GM13976 (cell line): Measurements from ENCODE around the gene TRPM2.

Experiments
- DNase-seq: peaks from one replicate; pipeline ENCODE4 v3.0.0; 2012; ENCODE audit warnings: low spot score
- in situ Hi-C: fragments of 300-500 bp; cut with MboI; formaldehyde crosslinking; loops from one replicate; pipeline ENCODE4 v1.12.0; 2022; ENCODE audit warnings: low sequenced_read_pairs, mixed read lengths, inconsistent platforms; ENCODE audit not compliant: unreplicated experiment
- TF ChIP-seq, protein P1 (sequence below): IDR thresholded peaks from 2 replicates; pipeline ENCODE4 v1.5.1; 2012; ENCODE audit warnings: borderline replicate concordance, mild to moderate bottlenecking; ENCODE audit not compliant: insufficient read depth; ENCODE audit errors: extremely low read depth, missing control alignments, control extremely low read depth

The TRPM2 gene

DNA sequence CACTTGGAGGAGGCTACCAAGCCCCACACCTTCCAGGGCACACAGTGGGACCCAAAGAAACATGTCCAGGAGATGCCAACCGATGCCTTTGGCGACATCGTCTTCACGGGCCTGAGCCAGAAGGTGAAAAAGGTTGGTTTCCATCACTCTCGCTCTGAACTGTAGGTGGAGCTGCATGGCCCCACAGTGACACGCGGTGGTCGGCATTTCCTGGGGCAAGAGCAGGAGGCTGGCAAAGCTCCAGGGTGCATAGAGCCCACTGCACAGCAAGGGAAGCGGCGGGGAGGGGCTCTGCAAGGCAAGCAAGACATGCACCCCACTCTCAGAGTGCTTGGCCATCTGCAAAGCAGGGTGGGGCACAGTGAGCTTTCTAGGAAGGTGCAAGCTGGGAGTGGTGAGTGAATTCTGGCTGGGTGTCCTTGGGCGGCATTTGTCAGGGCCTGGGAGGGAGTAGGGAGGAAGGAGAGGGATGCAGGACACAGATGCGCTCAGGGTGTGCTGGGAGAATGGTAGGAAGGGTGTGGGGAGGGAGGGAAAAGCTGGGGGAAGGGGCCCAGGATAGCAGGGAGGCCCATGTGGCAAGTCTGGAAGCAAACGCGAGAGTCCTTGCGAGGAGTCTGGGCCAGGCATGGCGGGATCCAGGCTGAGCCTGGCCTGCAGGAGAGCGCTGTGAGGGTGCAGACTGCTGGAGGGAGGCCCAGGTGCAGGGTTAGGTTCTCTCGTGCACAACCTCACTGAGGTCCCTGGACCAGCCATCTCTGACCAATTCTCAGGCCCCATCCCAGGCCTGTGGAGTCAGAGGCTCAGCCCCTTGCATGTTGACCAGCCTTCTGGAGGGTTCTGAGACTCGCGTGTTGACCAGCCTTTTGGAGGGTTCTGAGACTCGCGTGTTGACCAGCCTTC is 11.0 kb downstream of the TRPM2 start:
- no peak for DNase-seq
- TF ChIP-seq, protein P1, sequence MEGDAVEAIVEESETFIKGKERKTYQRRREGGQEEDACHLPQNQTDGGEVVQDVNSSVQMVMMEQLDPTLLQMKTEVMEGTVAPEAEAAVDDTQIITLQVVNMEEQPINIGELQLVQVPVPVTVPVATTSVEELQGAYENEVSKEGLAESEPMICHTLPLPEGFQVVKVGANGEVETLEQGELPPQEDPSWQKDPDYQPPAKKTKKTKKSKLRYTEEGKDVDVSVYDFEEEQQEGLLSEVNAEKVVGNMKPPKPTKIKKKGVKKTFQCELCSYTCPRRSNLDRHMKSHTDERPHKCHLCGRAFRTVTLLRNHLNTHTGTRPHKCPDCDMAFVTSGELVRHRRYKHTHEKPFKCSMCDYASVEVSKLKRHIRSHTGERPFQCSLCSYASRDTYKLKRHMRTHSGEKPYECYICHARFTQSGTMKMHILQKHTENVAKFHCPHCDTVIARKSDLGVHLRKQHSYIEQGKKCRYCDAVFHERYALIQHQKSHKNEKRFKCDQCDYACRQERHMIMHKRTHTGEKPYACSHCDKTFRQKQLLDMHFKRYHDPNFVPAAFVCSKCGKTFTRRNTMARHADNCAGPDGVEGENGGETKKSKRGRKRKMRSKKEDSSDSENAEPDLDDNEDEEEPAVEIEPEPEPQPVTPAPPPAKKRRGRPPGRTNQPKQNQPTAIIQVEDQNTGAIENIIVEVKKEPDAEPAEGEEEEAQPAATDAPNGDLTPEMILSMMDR: no peak
- in situ Hi-C loops: loop anchor here (25.0 kb wide), 1 partner anchor 98 kb away; the partner anchor contains the start of gene LRRC3

GRCh38 chr21:44365251-44365966 is 12.0 kb downstream of the TRPM2 start:
- DNase-seq: no peak
- in situ Hi-C loops: loop anchor here (25.0 kb wide), 1 partner anchor 97 kb away; the partner anchor contains the start of gene LRRC3
- TF ChIP-seq, protein P1: no peak

DNA sequence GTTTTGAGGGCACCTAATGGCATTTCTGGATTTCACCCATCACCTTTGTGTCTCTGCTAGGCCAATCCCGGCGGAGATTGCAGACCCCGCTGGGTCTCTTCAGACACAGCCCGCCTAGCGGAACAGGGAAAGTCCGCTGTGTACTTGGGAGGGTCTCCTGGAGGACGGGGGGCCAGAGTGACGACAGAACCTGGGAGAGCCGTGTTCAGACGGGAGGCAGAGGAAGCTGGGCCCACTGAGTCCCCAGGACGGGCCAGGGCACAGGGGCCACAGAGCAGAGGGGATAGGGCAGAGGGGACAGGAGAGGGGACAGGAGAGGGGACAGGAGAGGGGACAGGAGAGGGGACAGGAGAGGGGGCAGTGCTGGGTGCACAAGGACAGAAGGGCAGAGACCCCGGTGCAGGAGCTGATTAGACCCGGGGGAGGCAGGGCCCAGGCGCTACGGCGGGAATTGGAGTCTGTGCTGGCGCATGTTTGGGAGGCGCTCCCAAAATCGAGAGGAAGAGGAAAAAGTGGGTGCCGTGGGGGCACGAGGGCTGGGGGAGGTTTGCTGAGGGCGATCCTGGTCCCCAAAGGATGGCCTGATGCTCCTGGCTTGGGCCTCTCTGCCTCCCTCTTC is 12.7 kb downstream of the TRPM2 start:
- in situ Hi-C loops: loop anchor here (25.0 kb wide), 1 partner anchor 96 kb away; the partner anchor contains the start of gene LRRC3
- TF ChIP-seq, protein P1: no peak
- DNase-seq: no peak

- TF ChIP-seq, protein P1: no peak
- no peak for DNase-seq
- in situ Hi-C loops: loop anchor here (25.0 kb wide), 1 partner anchor 96 kb away; the partner anchor contains the start of gene LRRC3
Measured at GRCh38 chr21:44366586-44367211, 13.3 kb downstream of the TRPM2 start.

DNA sequence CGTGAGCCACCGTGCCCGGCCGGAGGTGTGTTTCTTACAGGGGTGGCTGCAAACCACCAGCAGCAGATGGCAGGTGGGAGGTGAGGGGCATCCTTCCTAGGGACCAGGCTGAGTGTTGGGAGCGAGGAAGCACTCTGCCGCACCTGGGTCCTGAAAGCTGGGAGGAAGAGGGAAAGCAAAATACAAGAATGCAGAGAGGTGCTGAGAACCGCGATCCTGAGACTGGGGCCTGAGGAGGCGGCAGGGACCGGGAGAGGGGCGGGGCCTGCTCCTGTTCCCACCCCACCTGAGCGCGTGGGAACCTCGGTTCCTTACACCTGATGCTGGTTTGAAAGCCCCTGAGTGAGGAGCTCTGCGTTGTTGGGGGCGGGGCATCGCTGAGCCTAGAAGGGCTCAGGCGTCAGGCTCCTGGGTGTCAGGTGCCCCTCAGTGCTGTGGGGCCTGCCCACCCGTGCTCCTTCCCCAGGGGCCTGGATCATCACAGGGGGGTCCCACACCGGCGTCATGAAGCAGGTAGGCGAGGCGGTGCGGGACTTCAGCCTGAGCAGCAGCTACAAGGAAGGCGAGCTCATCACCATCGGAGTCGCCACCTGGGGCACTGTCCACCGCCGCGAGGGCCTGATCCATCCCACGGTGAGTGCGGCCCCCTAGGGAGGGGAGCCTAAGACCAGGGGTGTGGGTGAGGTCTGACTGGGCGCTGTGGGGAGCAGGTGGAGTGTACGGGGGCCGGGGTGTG is 15.5 kb downstream of the TRPM2 start:
- in situ Hi-C loops: loop anchor here (25.0 kb wide), 1 partner anchor 93 kb away; the partner anchor contains the start of gene LRRC3
- TF ChIP-seq, protein P1: no peak

More for the DNA sequence above, 15.5 kb downstream of the TRPM2 start:
- no peak for DNase-seq
